M059J (cell line): ENCODE results near the gene FOXN1. TPM values are rescaled to one million over a fixed set of nuclear protein-coding genes. Genes with fewer than 3 reads are reported as not detected.

ENCODE experiments used
- DNase-seq: peaks from one replicate; pipeline ENCODE4 v3.0.0-alpha.2; 2012; ENCODE audit warnings: low read depth
- total RNA-seq: library from RNA; depleted of rRNA; stranded (reverse); fragments of >200 nt; shearing (Covaris generic); gene quantifications from 2 replicates; pipeline ENCODE4 v1.2.3, GENCODE V29; 2014

FOXN1 gene
- total RNA-seq, 1 experiment from 2014 or later, result not detected

DNA sequence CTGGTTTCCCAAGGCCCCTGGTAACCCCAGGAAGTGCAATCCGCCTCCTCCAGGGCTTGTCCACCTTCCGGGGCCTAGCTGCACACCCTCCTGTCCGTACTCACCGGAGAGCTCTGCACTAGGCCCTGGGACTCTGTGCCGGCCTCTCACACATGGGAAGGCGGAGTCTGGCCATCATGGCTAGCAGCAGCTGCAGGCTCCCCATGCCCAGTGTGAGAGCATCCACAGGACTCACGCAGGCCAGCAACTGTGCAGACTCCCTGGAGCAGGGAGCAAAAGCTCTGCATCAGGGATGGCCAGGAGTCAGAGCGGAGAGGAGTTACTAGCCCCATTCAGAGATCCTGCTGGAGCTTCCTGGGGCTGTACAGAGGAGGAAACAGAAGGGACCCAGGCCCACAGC, 20.2 kb downstream of the FOXN1 start:
- DNase-seq, result no peak

DNA sequence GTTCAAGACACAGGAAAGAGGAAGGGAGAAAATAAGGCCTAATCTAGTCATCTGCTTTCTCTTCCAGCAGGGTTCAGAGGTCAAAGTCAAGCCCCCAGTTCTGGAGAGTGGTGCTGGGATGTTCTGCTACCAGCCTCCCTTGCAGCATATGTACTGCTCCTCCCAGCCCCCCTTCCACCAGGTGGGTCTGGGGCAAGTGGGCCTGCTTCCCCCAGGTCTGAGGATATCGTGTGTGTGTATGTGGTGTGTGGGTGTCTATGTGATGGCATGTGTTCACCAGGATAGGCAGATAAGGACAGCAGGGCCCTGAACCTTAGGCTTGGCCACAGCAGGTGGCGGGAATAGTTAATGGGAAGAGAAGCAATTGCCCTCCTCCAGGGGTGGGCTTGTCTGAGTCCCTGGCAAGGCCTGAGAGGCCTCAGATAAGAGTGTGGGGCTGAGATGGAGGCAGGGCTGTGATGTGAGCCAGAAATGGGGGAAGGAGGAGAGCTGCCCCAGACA, 21.1 kb downstream of the FOXN1 start:
- DNase-seq, result no peak

GRCh38 chr17:28527859-28528258, 21.7 kb downstream of the FOXN1 start:
- no peak for DNase-seq

- peak; percentile 70 for DNase-seq
These were observed 22.3 kb downstream of the FOXN1 start for GRCh38 chr17:28528327-28529012.

- DNase-seq, result no peak
These were observed 22.9 kb downstream of the FOXN1 start for GRCh38 chr17:28529013-28529400.

GRCh38 chr17:28530250-28530649, 24.1 kb downstream of the FOXN1 start:
- no peak for DNase-seq

DNA sequence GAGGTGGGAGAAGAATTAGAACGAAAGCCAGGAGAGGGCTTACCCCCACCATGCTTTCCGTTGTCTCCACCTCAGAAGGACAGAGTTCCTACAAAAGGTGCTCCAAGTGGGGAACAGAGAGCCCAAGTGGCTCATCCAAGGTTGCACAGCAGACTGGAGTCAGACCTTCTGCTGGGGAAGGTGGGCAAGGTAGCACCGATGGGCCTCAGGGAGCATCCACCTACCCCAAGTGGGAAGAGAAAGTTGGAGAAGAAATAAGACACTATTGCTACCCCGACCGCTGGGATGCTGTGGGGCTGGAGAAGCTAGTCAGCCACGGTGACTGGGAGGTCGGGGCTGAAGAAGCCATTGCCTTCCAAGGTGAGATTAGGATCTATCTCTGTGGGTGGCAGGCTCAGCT, 24.8 kb downstream of the FOXN1 start:
- DNase-seq, result no peak

DNA sequence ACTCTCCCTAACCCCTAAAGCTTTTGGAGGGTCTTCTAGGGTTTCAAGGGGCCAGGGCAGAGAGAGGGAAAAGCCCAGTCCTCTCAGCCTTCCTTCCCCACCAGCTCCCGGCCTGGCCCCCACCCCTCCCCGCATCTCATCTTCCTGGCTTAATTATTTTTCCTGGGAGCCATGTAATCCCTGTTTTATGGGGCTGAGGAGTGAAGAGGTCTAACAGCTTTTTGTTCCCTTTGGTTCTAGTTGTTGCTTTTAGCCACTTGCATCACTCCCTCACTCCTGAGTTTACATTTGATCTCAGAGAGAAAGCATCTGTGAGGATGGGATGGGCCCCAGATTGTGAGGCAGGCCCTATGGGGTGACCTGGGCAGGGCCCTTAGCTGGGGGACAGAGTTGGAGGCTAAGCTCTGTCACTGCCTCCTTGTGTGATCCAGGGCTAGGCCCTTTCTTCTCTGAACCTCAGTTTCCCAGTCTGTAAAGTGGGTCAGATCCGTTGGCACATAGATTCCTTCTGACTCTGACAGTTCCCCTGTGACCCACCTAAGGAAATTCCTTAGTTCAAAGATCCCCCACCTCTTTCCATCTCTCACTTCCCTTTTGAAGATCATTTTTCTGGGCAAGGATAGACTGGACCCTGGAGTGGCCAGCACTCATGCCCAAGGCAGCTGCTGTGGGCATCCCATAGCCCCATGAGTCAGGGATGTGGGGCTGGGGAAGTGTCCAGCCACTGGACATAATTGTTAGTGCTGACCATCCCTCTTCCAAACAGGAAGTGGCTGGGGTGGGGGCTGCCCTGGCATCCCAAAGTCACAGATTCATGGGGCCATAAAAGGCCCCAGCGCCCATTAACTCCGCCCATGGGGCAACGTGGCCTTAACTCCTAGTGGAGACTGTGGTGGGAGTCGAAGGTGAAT, 26.2 kb downstream of the FOXN1 start:
- peak; percentile 88 for DNase-seq

DNA sequence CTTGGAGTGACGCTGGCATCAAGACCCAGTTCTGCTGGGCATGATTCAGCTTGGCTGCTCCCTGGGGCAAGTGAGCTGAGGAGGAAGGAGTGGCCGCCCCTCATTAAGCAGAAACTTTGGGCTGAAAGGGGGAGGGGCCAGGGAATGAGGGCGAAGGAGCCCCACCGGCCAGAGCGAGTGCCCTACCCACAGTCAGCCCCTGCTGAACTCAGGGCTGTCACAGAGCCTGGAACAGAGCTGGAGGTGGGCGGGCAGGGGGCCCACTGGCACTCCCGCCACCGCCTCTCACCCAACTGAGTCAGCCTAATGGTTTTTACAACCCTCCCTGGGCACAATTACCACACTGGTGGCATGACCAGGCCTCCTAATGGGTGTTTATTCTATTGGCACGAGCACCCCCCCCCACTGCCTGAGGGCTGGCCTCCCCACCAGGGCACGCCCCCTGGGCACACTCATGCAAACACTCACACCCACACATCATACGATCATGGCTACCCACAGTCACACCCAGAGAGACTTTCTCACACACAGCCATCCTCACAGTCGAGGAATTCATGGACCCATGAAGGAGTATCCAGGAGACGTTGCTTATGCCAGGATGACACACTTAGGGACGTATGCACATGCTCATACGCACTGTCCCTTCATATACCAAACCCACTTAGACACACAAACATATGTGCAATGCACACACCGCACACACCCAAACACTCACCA, 27.1 kb downstream of the FOXN1 start:
- DNase-seq, result peak; percentile 85

- DNase-seq, result no peak
These were observed 28.7 kb downstream of the FOXN1 start for GRCh38 chr17:28534740-28535375.

DNA sequence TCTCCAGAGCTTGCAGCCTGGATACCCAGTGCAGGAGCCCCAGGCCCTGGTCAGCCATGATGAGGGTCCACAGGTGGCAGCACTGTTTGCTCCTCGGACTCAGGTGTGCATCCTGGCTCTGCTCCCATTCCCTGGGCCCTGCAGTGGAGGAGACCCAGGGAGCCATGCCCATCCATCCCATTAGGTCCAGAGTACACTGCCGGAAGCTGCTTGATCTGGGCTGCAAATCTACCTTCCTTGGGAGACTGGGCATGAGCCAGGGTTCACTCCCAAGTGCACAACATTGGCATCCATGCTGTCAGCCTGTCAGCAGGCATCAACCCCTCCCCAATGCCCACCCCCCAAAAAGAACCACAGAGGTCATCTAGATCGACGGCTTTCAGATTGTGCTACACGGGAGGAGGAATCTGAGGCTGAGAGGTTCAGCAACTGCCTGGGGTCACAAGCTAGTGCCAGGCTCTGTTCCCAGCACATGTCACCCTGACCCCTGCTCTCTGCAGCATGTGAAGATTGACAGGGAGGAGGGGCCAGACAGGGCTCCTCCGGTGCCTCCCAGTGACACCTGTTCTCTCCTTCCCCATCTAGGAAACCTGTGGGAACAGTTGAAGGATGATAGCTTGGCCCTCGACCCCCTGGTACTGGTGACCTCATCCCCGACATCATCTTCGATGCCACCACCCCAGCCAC, 30.5 kb downstream of the FOXN1 start:
- DNase-seq, result no peak

DNA sequence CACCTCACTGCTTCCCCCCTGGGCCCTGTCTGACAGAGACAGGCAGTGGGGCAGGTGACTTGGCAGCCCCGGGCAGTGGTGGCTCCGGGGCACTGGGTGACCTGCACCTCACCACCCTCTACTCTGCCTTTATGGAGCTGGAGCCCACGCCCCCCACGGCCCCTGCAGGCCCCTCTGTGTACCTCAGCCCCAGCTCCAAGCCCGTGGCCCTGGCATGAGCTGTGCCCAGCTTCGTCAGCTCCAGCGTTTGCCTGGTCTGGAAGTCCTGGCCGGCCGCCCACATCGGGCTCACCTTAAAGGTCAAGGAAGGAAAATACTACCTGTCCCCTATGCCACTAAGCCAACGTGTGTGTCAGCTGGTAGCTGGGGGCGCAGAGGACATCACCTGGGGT, 31.1 kb downstream of the FOXN1 start:
- no peak for DNase-seq

DNA sequence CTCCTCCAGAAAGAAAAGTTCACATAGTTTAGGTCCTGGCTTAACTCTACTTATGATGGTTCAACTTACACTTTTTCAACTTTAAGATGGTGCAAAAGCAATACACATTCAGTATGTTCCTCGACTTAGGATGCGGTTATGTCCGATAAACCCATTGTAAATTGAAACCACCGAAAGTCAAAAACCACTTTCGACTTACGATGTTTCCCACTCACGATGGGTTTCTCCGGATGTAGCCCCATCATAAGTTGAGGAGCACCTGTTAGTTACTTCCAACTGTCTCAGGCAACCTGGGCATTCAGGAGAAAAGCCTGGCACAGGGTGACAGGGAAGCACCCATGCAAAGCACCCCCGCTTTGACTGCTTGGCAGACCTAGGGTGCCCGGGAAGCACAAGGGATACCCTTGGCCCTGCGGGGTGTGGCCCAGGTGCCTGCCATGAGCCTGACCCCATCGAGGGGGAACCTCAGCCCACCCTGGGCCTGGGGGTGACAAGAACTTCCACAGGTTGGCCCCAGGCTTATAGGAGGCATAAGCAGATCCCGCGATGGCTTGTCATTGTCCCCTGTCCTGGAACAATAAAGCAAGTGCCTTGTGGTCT, 32.2 kb downstream of the FOXN1 start:
- DNase-seq, result no peak

DNA sequence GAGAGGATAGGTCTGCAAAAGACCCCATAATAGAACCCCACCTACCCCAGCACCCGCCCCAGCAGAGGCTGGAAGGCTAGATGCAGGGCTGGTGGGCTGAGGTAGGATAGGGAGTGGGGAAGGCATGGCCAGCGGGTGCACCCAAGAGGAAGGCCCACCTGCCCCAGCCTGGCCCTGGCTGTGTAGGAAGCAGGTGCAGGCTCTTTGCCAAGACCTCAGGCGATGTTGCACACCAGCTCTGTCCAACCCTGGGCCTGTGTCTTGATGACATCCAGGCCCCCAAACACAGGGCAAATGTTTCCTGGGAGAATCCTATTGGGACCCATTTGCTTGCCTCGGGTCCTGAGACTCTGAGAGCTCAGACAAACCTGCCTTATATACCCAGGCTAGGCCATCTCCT, 34.1 kb downstream of the FOXN1 start:
- DNase-seq, result no peak

DNA sequence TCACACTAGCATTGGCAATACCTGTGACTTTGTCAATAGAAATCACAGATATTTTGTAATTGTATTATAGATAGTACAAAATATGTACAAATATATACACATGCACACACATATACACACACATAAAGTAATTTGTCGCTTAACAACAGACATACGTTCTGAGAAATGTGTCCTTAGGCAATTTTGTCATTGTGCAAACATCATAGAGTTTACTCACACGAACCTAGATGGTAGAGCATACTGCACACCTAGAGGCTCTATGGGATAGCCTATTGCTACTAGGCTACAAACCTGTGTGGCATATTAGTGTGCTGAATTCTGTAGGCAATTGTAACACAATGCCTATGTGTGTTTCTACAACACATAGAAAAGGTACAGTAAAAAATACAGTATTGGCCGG, 35.3 kb downstream of the FOXN1 start:
- DNase-seq, result no peak

- DNase-seq, result no peak
These were observed 38.4 kb downstream of the FOXN1 start for GRCh38 chr17:28544402-28545140.

- DNase-seq, result no peak
These were observed 39.0 kb downstream of the FOXN1 start for GRCh38 chr17:28545141-28545503.

GRCh38 chr17:28545787-28546415, 39.8 kb downstream of the FOXN1 start:
- no peak for DNase-seq

- no peak for DNase-seq
These were observed 41.0 kb downstream of the FOXN1 start for GRCh38 chr17:28547096-28547622.
